ENCODE data around the gene PAFAH1B1.
"Not testable (repeated sequence)": the region's sequence is repeated elsewhere in the genome, so short reads cannot be mapped to it uniquely, and the experiment has no call there.

PAFAH1B1 gene

GRCh38 chr17:2566056-2566455, 27.4 kb upstream of the PAFAH1B1 start:
- in situ Hi-C loops (cut with HindIII; ENCODE audit: low pct_ligation_motif_present, low sequenced_read_pairs) = no loop called here
- TF ChIP-seq, protein P1, sequence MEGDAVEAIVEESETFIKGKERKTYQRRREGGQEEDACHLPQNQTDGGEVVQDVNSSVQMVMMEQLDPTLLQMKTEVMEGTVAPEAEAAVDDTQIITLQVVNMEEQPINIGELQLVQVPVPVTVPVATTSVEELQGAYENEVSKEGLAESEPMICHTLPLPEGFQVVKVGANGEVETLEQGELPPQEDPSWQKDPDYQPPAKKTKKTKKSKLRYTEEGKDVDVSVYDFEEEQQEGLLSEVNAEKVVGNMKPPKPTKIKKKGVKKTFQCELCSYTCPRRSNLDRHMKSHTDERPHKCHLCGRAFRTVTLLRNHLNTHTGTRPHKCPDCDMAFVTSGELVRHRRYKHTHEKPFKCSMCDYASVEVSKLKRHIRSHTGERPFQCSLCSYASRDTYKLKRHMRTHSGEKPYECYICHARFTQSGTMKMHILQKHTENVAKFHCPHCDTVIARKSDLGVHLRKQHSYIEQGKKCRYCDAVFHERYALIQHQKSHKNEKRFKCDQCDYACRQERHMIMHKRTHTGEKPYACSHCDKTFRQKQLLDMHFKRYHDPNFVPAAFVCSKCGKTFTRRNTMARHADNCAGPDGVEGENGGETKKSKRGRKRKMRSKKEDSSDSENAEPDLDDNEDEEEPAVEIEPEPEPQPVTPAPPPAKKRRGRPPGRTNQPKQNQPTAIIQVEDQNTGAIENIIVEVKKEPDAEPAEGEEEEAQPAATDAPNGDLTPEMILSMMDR (IDR thresholded peaks at IDR 0.05; ENCODE audit: low read depth, low read length, missing control alignments) = no peak
- Histone ChIP-seq H3K36me3 (replicated peaks) (no peaks in the 10 kb centered on the region), H3K4me3 (ENCODE audit: low read depth, low read length) (no peak overlapping the region), H3K27ac (no peak overlapping the region), H3K27me3 (replicated peaks) (no peaks in the 10 kb centered on the region)
- no peak for DNase-seq

GRCh38 chr17:2571523-2572303, 21.7 kb upstream of the PAFAH1B1 start:
- in situ Hi-C loops (cut with HindIII; ENCODE audit: low pct_ligation_motif_present, low sequenced_read_pairs) = no loop called here
- Histone ChIP-seq H3K36me3 (replicated peaks) (no peaks in the 10 kb centered on the region), H3K4me3 (ENCODE audit: low read depth, low read length) (no peak overlapping the region), H3K27me3 (replicated peaks) (no peaks in the 10 kb centered on the region), H3K27ac (no peak overlapping the region)
- no peak for DNase-seq
- TF ChIP-seq, protein P1 (IDR thresholded peaks at IDR 0.05; ENCODE audit: low read depth, low read length, missing control alignments) = no peak

DNA sequence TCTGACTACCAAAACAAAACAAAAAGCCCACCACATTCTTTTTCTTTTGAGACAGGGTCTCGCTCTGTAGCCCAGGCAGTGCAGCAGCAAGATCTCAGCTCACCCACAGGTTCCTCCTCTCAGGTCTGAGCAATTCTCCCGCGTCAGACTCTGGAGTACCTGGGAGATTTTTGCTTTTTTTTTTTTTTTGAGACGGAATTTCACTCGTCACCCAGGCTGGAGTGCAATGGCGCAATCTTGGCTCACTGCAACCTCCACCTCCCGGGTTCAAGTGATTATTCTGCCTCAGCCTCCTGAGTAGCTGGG, 21.2 kb upstream of the PAFAH1B1 start:
- H3K27ac ChIP-seq; H3K36me3 ChIP-seq (replicated peaks); in situ Hi-C loops (cut with HindIII; ENCODE audit: low pct_ligation_motif_present, low sequenced_read_pairs); H3K4me3 ChIP-seq (ENCODE audit: low read depth, low read length); DNase-seq; H3K27me3 ChIP-seq (replicated peaks): not testable (repeated sequence)

- TF ChIP-seq, protein P1 (IDR thresholded peaks at IDR 0.05; ENCODE audit: low read depth, low read length, missing control alignments) = no peak
- no peak for DNase-seq
- no peaks in the 10 kb centered on the region for H3K36me3 ChIP-seq (replicated peaks)
- in situ Hi-C loops (cut with HindIII; ENCODE audit: low pct_ligation_motif_present, low sequenced_read_pairs) = no loop called here
- no peaks in the 10 kb centered on the region for H3K27me3 ChIP-seq (replicated peaks)
- H3K27ac ChIP-seq = no peak overlapping the region
- H3K4me3 ChIP-seq (ENCODE audit: low read depth, low read length) = no peak overlapping the region
Measured at GRCh38 chr17:2580151-2580550, 13.3 kb upstream of the PAFAH1B1 start.

DNA sequence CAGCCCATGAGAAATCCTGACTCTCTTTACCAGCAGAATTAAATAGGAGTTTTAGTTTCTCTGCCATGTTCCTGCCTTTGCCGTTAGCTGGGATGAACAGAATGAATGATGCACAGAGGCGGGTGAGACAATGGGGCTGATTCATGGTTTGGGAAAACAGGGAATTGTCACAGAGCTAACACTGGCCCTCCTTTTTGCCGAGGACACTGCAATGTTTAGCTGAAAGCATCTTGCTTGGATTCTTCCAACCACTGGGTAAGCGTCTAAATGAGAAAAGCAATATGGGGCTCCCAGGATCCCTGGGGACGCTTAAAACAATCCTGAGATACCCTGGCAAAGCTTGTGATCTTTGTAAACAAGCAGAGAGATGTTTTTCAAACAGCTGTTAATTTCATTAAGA, 12.8 kb upstream of the PAFAH1B1 start:
- in situ Hi-C loops (cut with HindIII; ENCODE audit: low pct_ligation_motif_present, low sequenced_read_pairs) = no loop called here
- DNase-seq = no peak
- Histone ChIP-seq H3K27me3 (replicated peaks) (no peaks in the 10 kb centered on the region), H3K4me3 (ENCODE audit: low read depth, low read length) (no peak overlapping the region), H3K36me3 (replicated peaks) (no peaks in the 10 kb centered on the region), H3K27ac (no peak overlapping the region)
- TF ChIP-seq, protein P1 (IDR thresholded peaks at IDR 0.05; ENCODE audit: low read depth, low read length, missing control alignments) = no peak

- in situ Hi-C loops (cut with HindIII; ENCODE audit: low pct_ligation_motif_present, low sequenced_read_pairs) = no loop called here
- H3K27ac ChIP-seq = no peak overlapping the region
Measured at GRCh38 chr17:2582493-2582892, 11.0 kb upstream of the PAFAH1B1 start.

More at GRCh38 chr17:2582493-2582892, 11.0 kb upstream of the PAFAH1B1 start:
- Histone ChIP-seq H3K27me3 (replicated peaks) (no peaks in the 10 kb centered on the region), H3K36me3 (replicated peaks) (no peaks in the 10 kb centered on the region), H3K4me3 (ENCODE audit: low read depth, low read length) (no peak overlapping the region)
- DNase-seq = no peak
- TF ChIP-seq, protein P1 (IDR thresholded peaks at IDR 0.05; ENCODE audit: low read depth, low read length, missing control alignments) = no peak
